Middle frontal gyrus (tissue), 1 donor: ENCODE data around the gene FBN3.

ENCODE experiments used
- DNase-seq: peaks from one replicate; pipeline ENCODE4 v3.0.0-alpha.2; 2015; ENCODE audit warnings: low spot score; ENCODE audit errors: extremely low spot score

FBN3 gene

GRCh38 chr19:8090950-8091349 is 58.4 kb downstream of the FBN3 start:
- DNase-seq: no peak

- no peak for DNase-seq
Observed at GRCh38 chr19:8089664-8090601, 59.5 kb downstream of the FBN3 start.

GRCh38 chr19:8088752-8089663 is 60.4 kb downstream of the FBN3 start:
- no peak for DNase-seq

- DNase-seq: no peak
Observed at GRCh38 chr19:8087876-8088275, 61.5 kb downstream of the FBN3 start.

DNA sequence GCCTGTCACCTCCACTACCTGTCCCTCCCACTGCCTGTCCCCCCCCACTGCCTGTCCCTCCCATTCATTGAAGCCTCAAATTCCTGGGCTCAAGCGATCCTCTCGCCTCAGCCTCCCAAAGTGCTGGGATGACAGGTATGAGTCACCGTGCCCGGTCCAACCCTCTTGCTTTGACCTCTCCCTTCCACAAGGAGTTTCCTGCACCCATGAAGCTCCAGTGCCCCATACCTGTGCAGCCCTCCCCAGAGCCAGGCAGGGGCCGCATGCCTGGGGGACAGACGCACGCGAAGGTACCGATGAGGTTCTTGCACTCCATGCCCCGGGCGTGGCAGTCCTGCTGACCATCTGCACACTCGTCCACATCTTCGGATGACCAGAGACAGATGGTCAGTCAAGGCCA is 62.5 kb downstream of the FBN3 start:
- DNase-seq: no peak

- no peak for DNase-seq
Observed at GRCh38 chr19:8085598-8086408, 63.6 kb downstream of the FBN3 start.

DNA sequence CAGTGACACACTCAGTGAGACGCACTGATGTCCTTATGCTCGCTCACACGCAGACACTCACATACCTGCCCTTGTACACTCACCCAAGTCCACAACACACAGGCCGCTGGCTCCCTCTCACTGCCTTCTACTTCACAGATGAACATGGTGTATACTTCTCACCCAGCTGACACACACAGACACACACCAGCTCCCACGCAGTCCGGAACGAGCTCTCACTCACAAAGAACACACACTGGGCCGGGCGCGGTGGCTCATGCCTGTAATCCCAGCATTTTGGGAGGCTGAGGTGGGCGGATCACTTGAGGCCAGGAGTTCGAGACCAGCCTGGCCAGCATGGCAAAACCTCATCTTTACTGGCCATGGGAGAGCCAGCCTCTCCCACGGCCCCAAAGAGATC is 65.2 kb downstream of the FBN3 start:
- DNase-seq: no peak

DNA sequence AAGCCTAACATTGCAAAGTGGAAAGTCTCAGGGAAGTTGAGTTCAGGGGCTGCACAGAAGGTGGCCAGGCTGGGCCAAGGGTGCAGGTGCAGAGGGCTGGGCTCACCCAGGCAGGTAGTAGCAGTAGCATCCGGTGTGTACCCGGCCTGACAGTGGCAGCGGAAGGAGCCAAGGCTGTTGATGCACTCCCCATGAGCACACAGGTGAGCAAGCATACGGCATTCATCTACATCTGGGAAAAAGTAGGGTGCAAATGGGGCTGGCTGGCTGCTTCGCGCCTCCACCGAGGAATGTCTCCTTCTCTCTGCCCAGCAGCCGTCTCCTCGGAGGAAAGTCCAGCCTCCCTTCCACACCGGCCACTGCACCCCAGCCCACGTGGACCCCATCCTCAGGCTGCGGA is 66.3 kb downstream of the FBN3 start:
- DNase-seq: no peak

GRCh38 chr19:8081569-8082550 is 67.5 kb downstream of the FBN3 start:
- no peak for DNase-seq

- no peak for DNase-seq
Observed at GRCh38 chr19:8080832-8081231, 68.6 kb downstream of the FBN3 start.

DNA sequence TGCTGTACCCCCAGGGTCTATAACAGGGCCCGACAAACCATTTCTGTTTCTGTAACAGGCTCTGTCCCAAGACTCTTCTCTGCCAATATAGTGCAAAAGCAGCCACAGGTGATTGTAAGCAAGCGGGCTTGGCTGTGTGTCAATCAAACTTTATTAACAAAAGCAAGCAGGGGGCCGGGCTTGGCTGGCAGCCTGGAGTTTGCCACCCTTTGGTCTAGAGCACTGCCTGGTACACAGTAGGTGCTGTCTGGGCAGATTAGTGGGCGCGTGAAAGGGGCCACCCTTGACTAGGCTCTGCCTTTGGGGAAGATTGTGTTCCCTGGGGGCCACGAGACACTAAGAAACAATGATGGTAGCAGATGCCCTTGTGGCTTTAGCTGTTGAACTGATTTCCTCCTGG is 69.4 kb downstream of the FBN3 start:
- no peak for DNase-seq

GRCh38 chr19:8075158-8076074 is 74.0 kb downstream of the FBN3 start:
- DNase-seq: no peak

DNA sequence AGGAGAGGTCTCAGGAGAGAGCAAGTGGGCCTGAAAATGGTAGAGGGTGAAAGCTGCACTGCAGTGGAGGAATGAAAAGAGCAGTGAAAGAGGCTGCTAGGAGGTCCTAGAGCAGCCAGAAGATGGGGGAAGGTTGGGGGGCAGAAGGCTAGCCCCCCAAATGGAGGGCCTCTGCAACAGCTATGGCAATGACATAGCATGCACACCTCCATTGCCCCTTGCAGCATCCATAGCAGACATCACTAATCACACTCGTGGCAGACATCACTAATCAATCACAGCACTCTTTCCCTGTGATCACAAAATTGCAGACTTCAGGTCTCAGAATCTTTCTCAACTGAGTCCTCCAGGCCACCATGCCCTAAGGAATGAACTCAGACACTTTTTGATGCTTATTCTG is 74.9 kb downstream of the FBN3 start:
- no peak for DNase-seq

GRCh38 chr19:8071912-8072311 is 77.5 kb downstream of the FBN3 start:
- no peak for DNase-seq

DNA sequence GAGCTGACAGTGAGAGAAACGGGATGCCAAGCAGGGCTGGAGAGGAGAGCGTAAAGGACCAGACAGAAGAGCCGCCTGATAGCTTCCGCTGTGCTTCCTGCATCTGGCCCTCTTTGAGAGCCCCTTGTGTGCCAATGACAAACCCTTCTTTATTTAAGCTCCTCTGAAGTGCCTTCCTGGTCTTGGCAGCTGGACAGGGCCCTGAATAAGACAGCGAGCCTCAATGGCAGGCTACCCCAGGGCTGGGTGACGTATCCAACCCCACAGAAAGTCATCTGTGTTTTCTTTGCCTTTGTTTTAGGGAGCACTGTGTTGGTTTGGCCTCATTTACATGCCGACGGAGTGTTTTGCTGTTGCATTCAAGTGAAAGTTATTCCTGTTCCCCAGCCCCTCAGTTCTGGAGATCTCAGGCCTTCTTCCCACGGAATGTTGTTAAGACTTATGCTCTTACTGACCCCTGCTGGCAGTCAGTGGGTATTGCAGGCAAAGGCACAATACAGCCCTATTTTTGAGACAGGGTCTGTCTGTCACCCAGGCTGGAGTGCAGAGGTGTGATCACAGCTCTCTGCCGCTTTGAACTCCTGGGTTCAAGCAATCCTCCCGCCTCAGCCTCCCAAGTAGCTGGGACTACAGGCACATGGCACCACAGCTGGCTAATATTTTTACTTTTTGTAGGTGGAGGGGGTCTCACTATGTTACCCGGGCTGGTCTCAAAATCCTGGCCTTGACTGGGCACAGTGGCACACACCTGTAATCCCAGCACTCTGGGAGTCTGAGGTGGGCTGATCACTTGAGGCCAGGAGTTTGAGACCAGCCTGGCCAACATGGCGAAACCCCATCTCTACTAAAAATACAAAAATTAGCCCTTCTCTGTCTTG is 80.1 kb downstream of the FBN3 start:
- DNase-seq: no peak

GRCh38 chr19:8065875-8066261 is 83.5 kb downstream of the FBN3 start:
- DNase-seq: no peak

GRCh38 chr19:8064911-8065874 is 84.2 kb downstream of the FBN3 start:
- no peak for DNase-seq
